HFF-Myc (cell line): ENCODE data around the gene HIVEP3.
A peak's percentile ranks its signal among the peaks of the same experiment; 100 is the strongest.

Experiments used
- DNase-seq: peaks from one replicate; pipeline ENCODE4 v3.0.0-alpha.2; 2011; ENCODE audit warnings: low read depth; ENCODE audit errors: extremely low read depth
- H3K4me3 ChIP-seq: replicated peaks from 2 replicates; pipeline ENCODE4 v1.5.1; 2011; ENCODE audit warnings: low read depth, mild to moderate bottlenecking, control low read depth, low read length
- TF ChIP-seq, protein P1 (sequence below): IDR thresholded peaks from 2 replicates; pipeline ENCODE4 v1.5.1; 2012; ENCODE audit warnings: mild to moderate bottlenecking, low read depth, low read length, control low read depth; ENCODE audit errors: missing control alignments

Gene HIVEP3

DNA sequence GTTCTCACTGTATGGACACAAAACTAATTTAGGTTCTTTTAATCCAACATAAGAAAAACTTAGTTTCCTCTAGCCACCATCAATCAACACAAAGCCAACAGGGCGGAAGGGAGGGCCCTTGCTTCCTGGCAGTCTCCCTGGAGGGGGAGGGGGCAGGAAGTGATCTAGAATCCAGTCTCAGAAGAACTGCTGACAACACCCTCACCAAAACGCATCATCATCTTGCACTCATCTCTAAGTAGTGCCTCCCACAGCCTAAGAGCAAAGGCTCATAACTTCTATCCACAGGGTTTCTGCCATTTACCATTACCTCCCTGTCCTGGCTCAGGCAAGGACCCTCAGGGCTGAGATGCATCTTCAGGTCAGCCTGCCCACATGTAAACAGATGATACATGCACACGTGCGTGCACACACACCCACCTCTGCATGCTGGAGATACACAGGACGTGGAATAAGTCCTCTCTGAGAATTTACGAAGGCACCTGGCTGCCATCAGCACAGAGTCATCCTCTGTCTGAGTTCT, 20.5 kb downstream of the HIVEP3 start:
- no peak overlapping the region for H3K4me3 ChIP-seq
- peak; percentile 37 for DNase-seq
- TF ChIP-seq, protein P1, sequence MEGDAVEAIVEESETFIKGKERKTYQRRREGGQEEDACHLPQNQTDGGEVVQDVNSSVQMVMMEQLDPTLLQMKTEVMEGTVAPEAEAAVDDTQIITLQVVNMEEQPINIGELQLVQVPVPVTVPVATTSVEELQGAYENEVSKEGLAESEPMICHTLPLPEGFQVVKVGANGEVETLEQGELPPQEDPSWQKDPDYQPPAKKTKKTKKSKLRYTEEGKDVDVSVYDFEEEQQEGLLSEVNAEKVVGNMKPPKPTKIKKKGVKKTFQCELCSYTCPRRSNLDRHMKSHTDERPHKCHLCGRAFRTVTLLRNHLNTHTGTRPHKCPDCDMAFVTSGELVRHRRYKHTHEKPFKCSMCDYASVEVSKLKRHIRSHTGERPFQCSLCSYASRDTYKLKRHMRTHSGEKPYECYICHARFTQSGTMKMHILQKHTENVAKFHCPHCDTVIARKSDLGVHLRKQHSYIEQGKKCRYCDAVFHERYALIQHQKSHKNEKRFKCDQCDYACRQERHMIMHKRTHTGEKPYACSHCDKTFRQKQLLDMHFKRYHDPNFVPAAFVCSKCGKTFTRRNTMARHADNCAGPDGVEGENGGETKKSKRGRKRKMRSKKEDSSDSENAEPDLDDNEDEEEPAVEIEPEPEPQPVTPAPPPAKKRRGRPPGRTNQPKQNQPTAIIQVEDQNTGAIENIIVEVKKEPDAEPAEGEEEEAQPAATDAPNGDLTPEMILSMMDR, result no peak

DNA sequence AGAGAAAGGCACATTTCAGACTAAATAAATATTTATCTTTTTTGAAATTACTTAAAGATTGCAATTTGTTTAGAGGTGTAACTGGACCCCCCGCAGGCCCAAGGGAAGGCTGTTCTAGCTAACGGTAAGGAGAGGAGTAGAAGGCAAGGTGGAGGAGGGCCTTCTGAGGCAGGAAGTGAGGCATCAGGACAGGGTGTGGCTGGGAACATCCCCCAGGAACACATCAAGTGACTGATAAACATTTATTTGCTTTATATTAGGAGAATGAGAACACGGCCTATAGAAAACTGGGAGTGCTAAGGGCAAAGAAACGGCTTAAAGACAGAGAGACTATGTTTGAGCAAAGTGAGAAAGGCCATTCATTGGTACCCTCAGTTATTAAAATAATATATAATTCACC, 23.2 kb downstream of the HIVEP3 start:
- no peak overlapping the region for H3K4me3 ChIP-seq
- TF ChIP-seq, protein P1, result no peak
- no peak for DNase-seq

DNA sequence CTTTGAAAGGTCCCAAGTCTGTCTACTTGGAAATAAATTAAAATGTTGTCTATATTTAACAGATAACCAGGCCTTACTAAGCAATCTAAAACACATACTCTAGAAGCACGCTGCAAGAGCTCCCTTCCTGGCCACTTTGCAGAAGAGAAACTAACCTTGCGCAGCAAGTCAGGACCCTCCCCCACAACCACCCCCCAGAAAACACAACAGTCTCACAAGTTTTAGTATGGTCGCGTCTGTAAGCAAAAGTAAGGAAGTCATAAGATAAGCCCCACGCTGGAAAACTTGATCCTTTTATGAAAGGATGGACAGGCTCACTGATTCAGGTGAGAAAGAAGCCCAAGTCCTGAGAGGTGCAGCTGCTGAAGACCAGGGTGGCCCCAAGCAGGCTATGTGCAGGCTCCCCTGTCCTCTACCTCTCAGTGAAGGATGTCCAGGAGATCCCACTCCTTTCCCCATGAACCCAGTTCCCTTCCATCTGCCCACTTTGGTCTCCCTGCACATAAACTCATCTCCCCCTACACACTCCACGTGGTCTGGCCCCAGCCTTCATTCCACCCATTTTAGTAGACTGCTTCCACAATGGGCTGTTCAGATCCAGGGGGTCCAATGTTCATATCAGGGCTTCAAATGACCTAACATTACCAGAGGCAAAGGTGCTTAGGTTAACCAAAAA, 23.8 kb downstream of the HIVEP3 start:
- TF ChIP-seq, protein P1, result no peak
- DNase-seq, result no peak
- no peak overlapping the region for H3K4me3 ChIP-seq

DNA sequence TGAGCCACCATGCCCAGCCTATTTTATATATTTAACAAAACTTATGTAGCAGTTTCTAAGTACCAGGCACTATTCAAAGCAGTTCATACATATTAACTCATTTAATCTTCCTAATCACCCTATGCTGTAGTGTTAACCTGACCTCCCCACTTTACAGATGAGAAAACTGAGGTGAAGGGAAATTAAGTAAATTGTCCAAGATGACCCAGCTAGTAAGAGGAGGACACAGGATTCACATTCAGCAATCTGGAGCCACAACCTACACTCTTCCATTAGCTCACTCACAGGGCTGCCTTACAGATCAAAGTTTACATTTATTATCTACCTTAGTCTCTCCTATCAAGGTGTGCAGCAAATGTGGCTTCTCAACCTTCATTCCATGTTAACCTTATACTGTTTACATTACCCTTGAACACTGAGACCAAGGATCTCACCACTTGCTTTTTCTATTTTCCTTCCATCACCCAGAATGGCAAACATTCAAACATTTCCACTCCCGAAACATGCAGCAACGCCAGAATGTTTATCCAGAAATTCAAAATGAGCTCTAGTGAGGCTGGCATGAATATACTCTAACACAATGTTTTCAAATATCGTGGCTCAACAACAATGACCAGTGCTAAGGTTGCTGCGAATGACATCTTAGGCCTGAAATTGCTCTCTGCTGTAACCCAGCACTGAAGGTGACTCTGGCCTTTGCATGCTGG, 24.5 kb downstream of the HIVEP3 start:
- TF ChIP-seq, protein P1, result no peak
- DNase-seq, result no peak
- no peak overlapping the region for H3K4me3 ChIP-seq

DNA sequence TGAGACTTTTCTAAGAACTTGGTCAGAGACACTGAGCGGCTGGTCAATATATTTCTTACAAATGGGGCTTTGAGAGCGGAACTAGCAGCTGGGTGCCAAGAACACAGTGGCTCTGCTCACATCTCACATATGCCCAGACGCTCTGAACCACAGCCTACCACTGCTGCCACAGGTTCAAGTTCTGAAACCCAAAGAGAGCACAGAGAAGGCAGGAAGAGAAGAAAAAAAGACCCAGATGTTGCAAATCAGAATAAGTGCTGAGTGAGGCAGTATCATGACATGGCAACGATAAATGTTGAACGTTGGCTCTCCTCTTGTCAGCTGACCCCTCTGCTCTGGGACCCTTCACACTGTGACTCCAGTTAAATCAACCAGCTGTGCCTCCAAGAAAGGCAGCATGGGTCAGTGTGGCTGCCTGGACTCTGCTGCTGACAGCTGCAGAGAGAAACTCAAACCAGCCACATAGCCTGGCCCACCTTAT, 26.4 kb downstream of the HIVEP3 start:
- TF ChIP-seq, protein P1, result no peak
- H3K4me3 ChIP-seq, result no peak overlapping the region

DNA sequence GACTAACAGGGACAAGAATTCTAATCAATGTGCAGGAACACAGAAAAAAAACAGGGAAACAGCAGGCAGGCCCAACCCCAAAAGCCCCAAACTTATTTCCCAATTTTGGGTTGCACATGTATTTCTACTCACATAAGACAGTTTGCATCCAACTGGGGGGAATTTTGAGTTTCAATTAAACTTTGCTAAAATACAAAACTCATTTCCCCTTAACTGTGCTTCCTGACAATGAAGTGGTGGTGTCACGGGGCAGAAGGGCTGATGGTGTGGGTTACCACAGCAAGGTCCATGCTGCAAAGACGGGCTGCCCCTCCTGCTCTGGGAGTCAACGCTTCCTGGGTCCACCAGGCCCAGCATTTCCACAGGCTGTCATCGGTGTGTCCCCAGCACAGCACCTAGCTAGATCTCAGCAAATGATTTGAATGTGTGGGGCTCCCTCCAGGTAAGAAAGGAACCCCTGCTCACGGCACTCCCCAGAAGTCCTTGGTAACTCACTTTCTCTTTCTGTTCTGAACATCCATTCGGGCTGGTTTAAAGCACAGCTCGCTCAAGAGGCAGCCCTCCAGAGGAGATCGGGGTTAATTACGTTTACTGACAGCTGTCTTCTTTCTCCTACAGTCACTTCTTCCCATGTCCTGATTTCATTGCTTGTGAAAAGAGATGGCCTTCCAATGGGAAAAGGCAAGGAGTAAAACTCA, 27.4 kb downstream of the HIVEP3 start:
- DNase-seq, result no peak
- H3K4me3 ChIP-seq, result no peak overlapping the region

More for the DNA sequence above, 26.4 kb downstream of the HIVEP3 start:
- DNase-seq, result no peak

More for the DNA sequence above, 27.4 kb downstream of the HIVEP3 start:
- TF ChIP-seq, protein P1, result no peak
